GM12872 (cell line): Measurements from ENCODE around the gene SUPT7L.

Experiments used
- CTCF ChIP-seq: IDR thresholded peaks from 3 replicates; pipeline ENCODE4 v1.5.1; 2011; ENCODE audit warnings: low read depth, mild to moderate bottlenecking, low read length, moderate library complexity; ENCODE audit not compliant: insufficient read depth

SUPT7L gene

GRCh38 chr2:27647289-27647688 lies 16.1 kb downstream of the SUPT7L start:
- TF ChIP-seq CTCF = no peak

GRCh38 chr2:27645197-27645596 lies 18.2 kb downstream of the SUPT7L start:
- TF ChIP-seq CTCF = no peak

- TF ChIP-seq CTCF = no peak
Measured at GRCh38 chr2:27640722-27641245, 22.6 kb downstream of the SUPT7L start.

- TF ChIP-seq CTCF = no peak
Measured at GRCh38 chr2:27638709-27639108, 24.7 kb downstream of the SUPT7L start.

- no peak for TF ChIP-seq CTCF
Measured at GRCh38 chr2:27638037-27638637, 25.3 kb downstream of the SUPT7L start.

- no peak for TF ChIP-seq CTCF
Measured at GRCh38 chr2:27636766-27637165, 26.6 kb downstream of the SUPT7L start.

GRCh38 chr2:27634291-27634690 lies 29.1 kb downstream of the SUPT7L start:
- TF ChIP-seq CTCF = no peak
